ENCODE measurements around the gene PERP.
"Not testable (repeated sequence)": the region's sequence is repeated elsewhere in the genome, so short reads cannot be mapped to it uniquely, and the experiment has no call there.

The PERP gene

GRCh38 chr6:138104618-138105213 lies 2.5 kb downstream of the PERP start:
- no peak for DNase-seq

- DNase-seq: no peak
Observed at GRCh38 chr6:138103871-138104270, 3.3 kb downstream of the PERP start.

GRCh38 chr6:138101946-138102731 lies 5.1 kb downstream of the PERP start:
- no peak for DNase-seq

GRCh38 chr6:138099832-138100231 lies 7.4 kb downstream of the PERP start:
- DNase-seq: no peak

GRCh38 chr6:138098306-138098705 lies 8.9 kb downstream of the PERP start:
- DNase-seq: no peak

- no peak for DNase-seq
Observed at GRCh38 chr6:138094260-138094659, 13.0 kb downstream of the PERP start.

- no peak for DNase-seq
Observed at GRCh38 chr6:138093632-138094031, 13.6 kb downstream of the PERP start.

- no peak for DNase-seq
Observed at GRCh38 chr6:138092686-138093085, 14.5 kb downstream of the PERP start.

GRCh38 chr6:138089325-138089724 lies 17.9 kb downstream of the PERP start:
- DNase-seq: no peak

- no peak for DNase-seq
Observed at GRCh38 chr6:138088326-138088762, 18.9 kb downstream of the PERP start.

- DNase-seq: no peak
Observed at GRCh38 chr6:138087593-138088325, 19.5 kb downstream of the PERP start.

- DNase-seq: no peak
Observed at GRCh38 chr6:138086573-138087196, 20.5 kb downstream of the PERP start.

- DNase-seq: no peak
Observed at GRCh38 chr6:138085839-138086222, 21.4 kb downstream of the PERP start.

- DNase-seq: no peak
Observed at GRCh38 chr6:138084904-138085838, 22.0 kb downstream of the PERP start.

GRCh38 chr6:138082232-138082631 lies 25.0 kb downstream of the PERP start:
- DNase-seq: no peak

- not testable (repeated sequence) for DNase-seq
Observed at GRCh38 chr6:138079556-138079955, 27.7 kb downstream of the PERP start.

- DNase-seq: no peak
Observed at GRCh38 chr6:138078491-138078890, 28.7 kb downstream of the PERP start.

- DNase-seq: no peak
Observed at GRCh38 chr6:138073264-138073663, 34.0 kb downstream of the PERP start.

GRCh38 chr6:138063726-138064125 lies 43.5 kb downstream of the PERP start:
- no peak for DNase-seq

- DNase-seq: no peak
Observed at GRCh38 chr6:138054982-138055381, 52.2 kb downstream of the PERP start.

GRCh38 chr6:138052783-138053182 lies 54.4 kb downstream of the PERP start:
- DNase-seq: no peak

GRCh38 chr6:138044972-138045371 lies 62.2 kb downstream of the PERP start:
- DNase-seq: no peak

Data from effector CD4-positive, alpha-beta T cell (primary cell).